Left ventricle myocardium inferior (tissue), 1 donor: Measurements from ENCODE around the gene DPH5. TPM values are rescaled to one million over a fixed set of nuclear protein-coding genes. Genes with fewer than 3 reads are reported as not detected.

Experiments used
- DNase-seq: peaks from one replicate; pipeline ENCODE4 v3.0.0-alpha.2; 2020
- H3K27ac ChIP-seq: fragments of 200-600 bp; replicated peaks from 2 replicates; pipeline ENCODE4 v1.8.0; 2021
- H3K27me3 ChIP-seq: fragments of 200-600 bp; 2 replicates; pipeline ENCODE4 v1.8.0; 2021; ENCODE audit warnings: low read depth
- H3K36me3 ChIP-seq: fragments of 200-600 bp; 2 replicates; pipeline ENCODE4 v1.8.0; 2021
- H3K4me1 ChIP-seq: fragments of 200-600 bp; 2 replicates; pipeline ENCODE4 v1.8.0; 2021
- H3K4me3 ChIP-seq: fragments of 200-600 bp; 2 replicates; pipeline ENCODE4 v1.8.0; 2021; ENCODE audit warnings: mild to moderate bottlenecking, moderate library complexity
- H3K9me3 ChIP-seq: fragments of 200-600 bp; replicated peaks from 2 replicates; pipeline ENCODE4 v1.8.0; 2021
- intact Hi-C: fragments of 100-400 bp; cut with micrococcal nuclease; formaldehyde crosslinking; loops from one replicate; pipeline ENCODE4 v1.11.0; 2022
- total RNA-seq: library from RNA; stranded (reverse); fragmentation: NEBNext Ultra II Directional; extraction: Animal tissue kit (Norgen Biotek cat#: 25700); gene quantifications from one replicate; pipeline ENCODE4 v1.2.1, GENCODE V29; 2021
- TF ChIP-seq, protein P1 (sequence below): fragments of 200-600 bp; IDR thresholded peaks from 2 replicates; pipeline ENCODE4 v1.8.0; 2021; ENCODE audit warnings: antibody characterized with exemption, mild to moderate bottlenecking, borderline replicate concordance
- donor health status: DM: no; HTN: yes; CAD: no; lungs with severe emphysema.

The DPH5 gene
- total RNA-seq, 1 donor from 2014 or later, result 40.0 TPM

DNA sequence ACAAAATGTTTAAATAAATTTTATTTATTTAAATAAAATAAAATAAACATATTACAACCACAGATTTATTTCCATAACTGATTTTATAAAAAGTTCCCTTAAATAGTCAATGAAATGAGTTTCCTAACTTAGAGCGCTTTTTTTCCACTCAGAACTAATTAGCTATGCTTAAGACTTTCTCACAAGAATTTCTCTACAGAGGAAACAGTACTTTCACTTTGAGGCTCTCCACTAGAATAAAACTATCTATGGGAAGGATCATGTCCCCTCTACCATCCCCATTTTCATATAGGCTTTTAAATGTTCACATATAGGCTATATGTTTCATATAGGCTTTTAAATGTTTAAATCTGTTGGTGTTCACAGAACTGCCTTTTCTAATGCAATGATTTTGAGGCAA is 40.0 kb upstream of the DPH5 start:
- Histone ChIP-seq H3K4me3 (no peak overlapping the region), H3K27ac (no peak overlapping the region), H3K4me1 (peaks cover 14% of the 10 kb centered on the region), H3K9me3 (no peaks in the 10 kb centered on the region), H3K27me3 (no peaks in the 10 kb centered on the region), H3K36me3 (no peaks in the 10 kb centered on the region)
- DNase-seq, result no peak
- TF ChIP-seq, protein P1, sequence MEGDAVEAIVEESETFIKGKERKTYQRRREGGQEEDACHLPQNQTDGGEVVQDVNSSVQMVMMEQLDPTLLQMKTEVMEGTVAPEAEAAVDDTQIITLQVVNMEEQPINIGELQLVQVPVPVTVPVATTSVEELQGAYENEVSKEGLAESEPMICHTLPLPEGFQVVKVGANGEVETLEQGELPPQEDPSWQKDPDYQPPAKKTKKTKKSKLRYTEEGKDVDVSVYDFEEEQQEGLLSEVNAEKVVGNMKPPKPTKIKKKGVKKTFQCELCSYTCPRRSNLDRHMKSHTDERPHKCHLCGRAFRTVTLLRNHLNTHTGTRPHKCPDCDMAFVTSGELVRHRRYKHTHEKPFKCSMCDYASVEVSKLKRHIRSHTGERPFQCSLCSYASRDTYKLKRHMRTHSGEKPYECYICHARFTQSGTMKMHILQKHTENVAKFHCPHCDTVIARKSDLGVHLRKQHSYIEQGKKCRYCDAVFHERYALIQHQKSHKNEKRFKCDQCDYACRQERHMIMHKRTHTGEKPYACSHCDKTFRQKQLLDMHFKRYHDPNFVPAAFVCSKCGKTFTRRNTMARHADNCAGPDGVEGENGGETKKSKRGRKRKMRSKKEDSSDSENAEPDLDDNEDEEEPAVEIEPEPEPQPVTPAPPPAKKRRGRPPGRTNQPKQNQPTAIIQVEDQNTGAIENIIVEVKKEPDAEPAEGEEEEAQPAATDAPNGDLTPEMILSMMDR, result no peak
- intact Hi-C loops, result no loop called here

DNA sequence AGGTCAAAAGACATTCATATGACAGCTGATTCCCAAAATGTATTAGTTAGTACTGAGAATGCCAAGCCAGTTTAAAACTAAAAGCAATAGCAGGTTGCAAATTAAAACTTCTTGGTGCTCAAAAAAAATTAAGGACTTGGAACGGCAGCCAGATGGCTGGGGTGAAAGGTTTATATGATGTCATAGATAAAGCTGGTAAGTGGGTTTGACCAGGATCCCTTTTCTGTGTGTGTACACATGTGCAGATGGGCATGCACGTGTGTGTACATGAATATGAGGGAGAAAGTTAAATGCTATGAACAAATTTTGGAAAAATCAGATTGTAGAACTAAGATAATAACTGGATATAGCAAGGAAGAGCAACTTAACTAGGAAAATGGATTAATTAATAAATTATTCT is 39.1 kb upstream of the DPH5 start:
- no peak for DNase-seq
- H3K4me1 ChIP-seq, result peaks cover 7% of the 10 kb centered on the region
- H3K27me3 ChIP-seq, result no peaks in the 10 kb centered on the region
- TF ChIP-seq, protein P1, result no peak
- no peak overlapping the region for H3K4me3 ChIP-seq
- intact Hi-C loops, result no loop called here
- H3K9me3 ChIP-seq, result no peaks in the 10 kb centered on the region
- H3K27ac ChIP-seq, result no peak overlapping the region
- no peaks in the 10 kb centered on the region for H3K36me3 ChIP-seq

DNA sequence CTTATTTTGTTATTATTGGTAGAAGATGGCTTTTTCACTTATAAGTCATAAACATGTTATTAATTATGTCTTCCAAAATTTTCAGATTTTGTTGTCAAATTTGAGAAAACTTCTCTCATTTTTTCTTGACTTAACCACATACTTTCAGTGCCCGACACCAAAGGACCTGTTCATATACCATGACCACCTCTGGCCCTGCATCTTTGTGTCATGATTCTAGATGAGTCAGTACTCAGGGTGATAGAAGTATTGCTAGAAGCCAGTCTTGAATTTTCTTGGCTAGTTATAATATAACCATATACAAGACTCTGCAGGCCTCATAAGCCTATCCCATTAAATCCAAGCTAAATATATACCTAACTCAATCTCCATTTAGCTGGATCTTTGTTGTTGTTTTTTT is 35.4 kb upstream of the DPH5 start:
- TF ChIP-seq, protein P1, result no peak
- no peak overlapping the region for H3K27ac ChIP-seq
- H3K27me3 ChIP-seq, result no peaks in the 10 kb centered on the region
- no peaks in the 10 kb centered on the region for H3K9me3 ChIP-seq
- H3K4me3 ChIP-seq, result no peak overlapping the region
- intact Hi-C loops, result no loop called here
- H3K4me1 ChIP-seq, result peaks cover 7% of the 10 kb centered on the region
- DNase-seq, result no peak
- no peaks in the 10 kb centered on the region for H3K36me3 ChIP-seq

DNA sequence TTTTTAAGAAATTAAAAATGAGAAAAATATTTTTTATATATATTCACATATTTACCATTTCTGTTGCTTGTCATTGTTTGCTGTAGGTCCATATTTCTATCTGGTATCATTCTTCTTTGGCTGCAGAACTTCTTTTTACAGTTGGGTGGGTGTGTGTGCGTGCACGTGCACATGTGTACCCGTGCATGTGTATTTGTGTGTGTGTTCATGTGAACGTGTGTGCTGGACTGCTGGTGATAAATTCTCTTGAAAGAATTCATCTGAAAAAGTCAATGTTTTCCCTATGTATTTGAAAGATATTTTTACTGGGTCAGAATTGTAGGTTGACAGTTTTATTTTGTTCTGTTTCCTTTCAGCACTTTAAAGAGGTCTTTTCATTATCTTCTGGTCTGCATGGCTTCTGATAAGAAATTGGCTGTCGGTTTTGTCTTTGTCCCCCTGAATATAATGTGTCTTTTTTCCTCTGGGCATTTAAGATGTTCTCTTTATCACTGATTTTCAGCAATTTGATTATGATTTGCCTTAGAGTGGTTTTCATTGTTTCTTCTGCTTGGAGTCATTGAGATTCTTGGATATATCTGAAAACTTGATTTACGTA is 34.5 kb upstream of the DPH5 start:
- Histone ChIP-seq H3K4me1 (peaks cover 7% of the 10 kb centered on the region), H3K4me3 (no peak overlapping the region), H3K36me3 (no peaks in the 10 kb centered on the region), H3K9me3 (no peaks in the 10 kb centered on the region), H3K27me3 (no peaks in the 10 kb centered on the region), H3K27ac (no peak overlapping the region)
- intact Hi-C loops, result no loop called here
- TF ChIP-seq, protein P1, result no peak
- DNase-seq, result no peak

DNA sequence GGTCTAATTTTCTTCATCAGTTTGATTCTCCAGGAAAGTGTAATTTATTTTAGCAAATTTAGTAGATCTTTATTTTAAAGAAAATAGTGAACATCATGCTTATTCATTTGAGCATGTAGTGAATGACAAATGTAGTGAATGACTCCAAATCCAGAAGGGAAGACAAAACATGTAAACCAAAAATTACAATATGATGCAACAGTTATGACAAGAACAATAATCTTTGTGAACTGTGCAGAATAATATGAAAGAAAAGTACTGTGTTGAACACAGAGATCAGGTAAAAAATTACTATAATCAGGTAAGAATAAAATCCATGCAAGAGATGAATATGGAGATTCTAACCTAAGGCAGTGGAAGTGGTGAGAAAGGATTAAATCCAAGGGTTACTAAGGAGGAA is 30.0 kb upstream of the DPH5 start:
- Histone ChIP-seq H3K36me3 (no peaks in the 10 kb centered on the region), H3K9me3 (no peaks in the 10 kb centered on the region), H3K4me3 (no peak overlapping the region), H3K27me3 (no peaks in the 10 kb centered on the region), H3K27ac (no peak overlapping the region), H3K4me1 (no peaks in the 10 kb centered on the region)
- DNase-seq, result no peak
- TF ChIP-seq, protein P1, result no peak
- intact Hi-C loops, result no loop called here
